K562 (cell line): ENCODE data around the gene CLEC3B. TPM values are rescaled to one million over a fixed set of nuclear protein-coding genes. Genes with fewer than 3 reads are reported as not detected.
A peak's percentile ranks its signal among the peaks of the same experiment; 100 is the strongest.

ENCODE experiments used
- CBX8 ChIP-seq: fragments of 200-600 bp; sonication (generic); IDR thresholded peaks from 2 replicates; pipeline ENCODE4 v1.6.1; 2012; ENCODE audit warnings: borderline replicate concordance, mixed run types, low read depth, mild to moderate bottlenecking, moderate library complexity, mixed read lengths, low read length, control low read depth, inconsistent platforms; ENCODE audit not compliant: poor library complexity, severe bottlenecking; ENCODE audit errors: extremely low read depth
- CHD1 ChIP-seq: fragments of 200-600 bp; sonication (generic); IDR thresholded peaks from one replicate; pipeline ENCODE4 v1.6.1; 2012; ENCODE audit warnings: mild to moderate bottlenecking, moderate library complexity, low read length, inconsistent platforms
- ETV6 ChIP-seq, 3 experiments: fragments of 150-350 bp in 1 of 3; sonication (generic) in 1 of 3; formaldehyde crosslinking in 1 of 3; IDR thresholded peaks; 2 replicates each; pipeline versions ENCODE4 v1.6.1 to v1.8.0; 2014 to 2022; ENCODE audit warnings: borderline replicate concordance in 2 of 3, low read depth in 2 of 3, antibody characterized with exemption in 1 of 3, low read length in 1 of 3, mild to moderate bottlenecking in 1 of 3, missing genetic modification reagents in 1 of 3
- HNRNPK ChIP-seq: fragments of 200-400 bp; formaldehyde crosslinking; IDR thresholded peaks from one replicate; pipeline ENCODE4 v1.6.1; 2018; ENCODE audit warnings: mild to moderate bottlenecking, low read depth, low read length; ENCODE audit not compliant: poor library complexity, severe bottlenecking
- KLF10 ChIP-seq: fragments of 250-450 bp; sonication (Bioruptor Pico); IDR thresholded peaks from 2 replicates; pipeline ENCODE4 v1.6.1; 2021; ENCODE audit warnings: matching md5 sums
- NFE2L1 ChIP-seq: fragments of 450-650 bp; IDR thresholded peaks from 2 replicates; pipeline ENCODE4 v1.6.1; 2016; ENCODE audit warnings: missing genetic modification characterization, low read depth, mild to moderate bottlenecking, missing compliant biosample characterization, moderate library complexity, borderline replicate concordance
- POLR2B ChIP-seq: fragments of 450-650 bp; IDR thresholded peaks from 2 replicates; pipeline ENCODE4 v1.6.1; 2018; ENCODE audit warnings: low read depth; ENCODE audit not compliant: partially characterized antibody
- PTBP1 ChIP-seq: fragments of 200-400 bp; formaldehyde crosslinking; IDR thresholded peaks from 2 replicates; pipeline ENCODE4 v1.6.1; 2017; ENCODE audit warnings: low read depth, low read length
- SREBF2 ChIP-seq: sonication (generic); formaldehyde crosslinking; IDR thresholded peaks from 2 replicates; pipeline ENCODE4 v1.4.0; 2020; ENCODE audit warnings: mild to moderate bottlenecking, missing genetic modification reagents
- ZNF282 ChIP-seq: sonication (generic); formaldehyde crosslinking; IDR thresholded peaks from 2 replicates; pipeline ENCODE4 v1.8.1; 2023; ENCODE audit warnings: missing genetic modification reagents
- ZNF75A ChIP-seq: fragments of 450-650 bp; formaldehyde crosslinking; IDR thresholded peaks from 2 replicates; pipeline ENCODE4 v1.4.0; 2020; ENCODE audit warnings: mild to moderate bottlenecking
- ZNF79 ChIP-seq: fragments of 250-450 bp; sonication (Bioruptor Pico); IDR thresholded peaks from 2 replicates; pipeline ENCODE4 v1.4.0; 2020; ENCODE audit warnings: low read depth, mild to moderate bottlenecking, moderate library complexity
- polyA plus RNA-seq, 8 experiments: library from polyadenylated mRNA; depleted of rRNA in 4 of 8; stranded (reverse) in 5 of 8; unstranded in 3 of 8; fragments of >200 nt; fragmentation: Nextera tagmentation in 2 of 8; fragmentation: Illumina TruSeq in 1 of 8; extraction: Ambion mirVana in 2 of 8; extraction: Trizol in 1 of 8; gene quantifications; 2 replicates each; pipeline versions ENCODE4 v1.2.1 to v1.2.3, GENCODE V29; 2011 to 2014; ENCODE audit warnings: inconsistent platforms in 1 of 8, missing spikeins in 1 of 8
- total RNA-seq, 7 experiments: library from RNA; depleted of rRNA in 6 of 7; stranded (reverse); fragments of >200 nt in 6 of 7; fragmentation: Illumina TruSeq in 2 of 7; extraction: Trizol in 2 of 7; gene quantifications; 2 replicates each; pipeline versions ENCODE4 v1.2.1 to v1.2.3, GENCODE V29; 2011 to 2021; ENCODE audit warnings: low replicate concordance in 1 of 7
- TF ChIP-seq, protein P1 (sequence below), 2 experiments: IDR thresholded peaks; 2 replicates each; pipeline ENCODE4 v1.6.1; 2011; ENCODE audit warnings: borderline replicate concordance in 1 of 2, control low read depth in 1 of 2, low read depth in 1 of 2, low read length in 1 of 2, mild to moderate bottlenecking in 1 of 2, mixed read lengths in 1 of 2, moderate library complexity in 1 of 2; ENCODE audit not compliant: insufficient read depth in 1 of 2, insufficient read length in 1 of 2, poor library complexity in 1 of 2, severe bottlenecking in 1 of 2; ENCODE audit errors: extremely low read depth in 1 of 2
- TF ChIP-seq, protein P2 (sequence below): fragments of 250-450 bp; sonication (Bioruptor Pico); IDR thresholded peaks from 2 replicates; pipeline ENCODE4 v1.4.0; 2020
- TF ChIP-seq, protein P3 (sequence below): sonication (generic); formaldehyde crosslinking; IDR thresholded peaks from 2 replicates; pipeline ENCODE4 v1.9.0; 2022; ENCODE audit warnings: mild to moderate bottlenecking, missing genetic modification reagents
- TF ChIP-seq, protein P4 (sequence below): fragments of 250-450 bp; sonication (Bioruptor Pico); IDR thresholded peaks from 2 replicates; pipeline ENCODE4 v1.5.0; 2021

Gene CLEC3B
- total and polyA plus RNA-seq, 9 of the 15 experiments (the other 6 are each of a cell fraction or from before 2014, with no cell fraction given) = not detected

GRCh38 chr3:45064512-45065372, 38.6 kb downstream of the CLEC3B start (continued):
- TF ChIP-seq NFE2L1 (peak; percentile 99), CHD1 (peak; percentile 55), HNRNPK (no peak), POLR2B (peak; percentile 93), SREBF2 (CRISPR knock-in tag) (no peak), PTBP1 (no peak), ZNF75A (CRISPR knock-in tag) (peak; percentile 99), ETV6 (IDR thresholded peaks at IDR 0.05; ENCODE audit: borderline replicate concordance in 1 of 2, low read depth in 2 of 2, low read length in 1 of 2) (peak; percentile 87 to 90), ETV6 (CRISPR knock-in tag; IDR thresholded peaks at IDR 0.05; ENCODE audit: borderline replicate concordance) (no peak), KLF10 (peak; percentile 99), ZNF282 (CRISPR knock-in tag) (no peak), ZNF79 (CRISPR knock-in tag) (peak; percentile 100), CBX8 (no peak)
- TF ChIP-seq, protein P1, sequence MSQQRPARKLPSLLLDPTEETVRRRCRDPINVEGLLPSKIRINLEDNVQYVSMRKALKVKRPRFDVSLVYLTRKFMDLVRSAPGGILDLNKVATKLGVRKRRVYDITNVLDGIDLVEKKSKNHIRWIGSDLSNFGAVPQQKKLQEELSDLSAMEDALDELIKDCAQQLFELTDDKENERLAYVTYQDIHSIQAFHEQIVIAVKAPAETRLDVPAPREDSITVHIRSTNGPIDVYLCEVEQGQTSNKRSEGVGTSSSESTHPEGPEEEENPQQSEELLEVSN (IDR thresholded peaks at IDR 0.05; ENCODE audit: borderline replicate concordance in 1 of 2, extremely low read depth in 1 of 2, insufficient read depth in 1 of 2, insufficient read length in 1 of 2, low read depth in 1 of 2, low read length in 1 of 2, poor library complexity in 1 of 2, severe bottlenecking in 1 of 2) = no peak
- TF ChIP-seq, protein P2, sequence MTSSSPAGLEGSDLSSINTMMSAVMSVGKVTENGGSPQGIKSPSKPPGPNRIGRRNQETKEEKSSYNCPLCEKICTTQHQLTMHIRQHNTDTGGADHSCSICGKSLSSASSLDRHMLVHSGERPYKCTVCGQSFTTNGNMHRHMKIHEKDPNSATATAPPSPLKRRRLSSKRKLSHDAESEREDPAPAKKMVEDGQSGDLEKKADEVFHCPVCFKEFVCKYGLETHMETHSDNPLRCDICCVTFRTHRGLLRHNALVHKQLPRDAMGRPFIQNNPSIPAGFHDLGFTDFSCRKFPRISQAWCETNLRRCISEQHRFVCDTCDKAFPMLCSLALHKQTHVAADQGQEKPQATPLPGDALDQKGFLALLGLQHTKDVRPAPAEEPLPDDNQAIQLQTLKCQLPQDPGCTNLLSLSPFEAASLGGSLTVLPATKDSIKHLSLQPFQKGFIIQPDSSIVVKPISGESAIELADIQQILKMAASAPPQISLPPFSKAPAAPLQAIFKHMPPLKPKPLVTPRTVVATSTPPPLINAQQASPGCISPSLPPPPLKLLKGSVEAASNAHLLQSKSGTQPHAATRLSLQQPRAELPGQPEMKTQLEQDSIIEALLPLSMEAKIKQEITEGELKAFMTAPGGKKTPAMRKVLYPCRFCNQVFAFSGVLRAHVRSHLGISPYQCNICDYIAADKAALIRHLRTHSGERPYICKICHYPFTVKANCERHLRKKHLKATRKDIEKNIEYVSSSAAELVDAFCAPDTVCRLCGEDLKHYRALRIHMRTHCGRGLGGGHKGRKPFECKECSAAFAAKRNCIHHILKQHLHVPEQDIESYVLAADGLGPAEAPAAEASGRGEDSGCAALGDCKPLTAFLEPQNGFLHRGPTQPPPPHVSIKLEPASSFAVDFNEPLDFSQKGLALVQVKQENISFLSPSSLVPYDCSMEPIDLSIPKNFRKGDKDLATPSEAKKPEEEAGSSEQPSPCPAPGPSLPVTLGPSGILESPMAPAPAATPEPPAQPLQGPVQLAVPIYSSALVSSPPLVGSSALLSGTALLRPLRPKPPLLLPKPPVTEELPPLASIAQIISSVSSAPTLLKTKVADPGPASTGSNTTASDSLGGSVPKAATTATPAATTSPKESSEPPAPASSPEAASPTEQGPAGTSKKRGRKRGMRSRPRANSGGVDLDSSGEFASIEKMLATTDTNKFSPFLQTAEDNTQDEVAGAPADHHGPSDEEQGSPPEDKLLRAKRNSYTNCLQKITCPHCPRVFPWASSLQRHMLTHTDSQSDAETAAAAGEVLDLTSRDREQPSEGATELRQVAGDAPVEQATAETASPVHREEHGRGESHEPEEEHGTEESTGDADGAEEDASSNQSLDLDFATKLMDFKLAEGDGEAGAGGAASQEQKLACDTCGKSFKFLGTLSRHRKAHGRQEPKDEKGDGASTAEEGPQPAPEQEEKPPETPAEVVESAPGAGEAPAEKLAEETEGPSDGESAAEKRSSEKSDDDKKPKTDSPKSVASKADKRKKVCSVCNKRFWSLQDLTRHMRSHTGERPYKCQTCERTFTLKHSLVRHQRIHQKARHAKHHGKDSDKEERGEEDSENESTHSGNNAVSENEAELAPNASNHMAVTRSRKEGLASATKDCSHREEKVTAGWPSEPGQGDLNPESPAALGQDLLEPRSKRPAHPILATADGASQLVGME = peak; percentile 100
- TF ChIP-seq, protein P3, sequence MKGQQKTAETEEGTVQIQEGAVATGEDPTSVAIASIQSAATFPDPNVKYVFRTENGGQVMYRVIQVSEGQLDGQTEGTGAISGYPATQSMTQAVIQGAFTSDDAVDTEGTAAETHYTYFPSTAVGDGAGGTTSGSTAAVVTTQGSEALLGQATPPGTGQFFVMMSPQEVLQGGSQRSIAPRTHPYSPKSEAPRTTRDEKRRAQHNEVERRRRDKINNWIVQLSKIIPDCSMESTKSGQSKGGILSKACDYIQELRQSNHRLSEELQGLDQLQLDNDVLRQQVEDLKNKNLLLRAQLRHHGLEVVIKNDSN (CRISPR knock-in tag) = no peak
- TF ChIP-seq, protein P4, sequence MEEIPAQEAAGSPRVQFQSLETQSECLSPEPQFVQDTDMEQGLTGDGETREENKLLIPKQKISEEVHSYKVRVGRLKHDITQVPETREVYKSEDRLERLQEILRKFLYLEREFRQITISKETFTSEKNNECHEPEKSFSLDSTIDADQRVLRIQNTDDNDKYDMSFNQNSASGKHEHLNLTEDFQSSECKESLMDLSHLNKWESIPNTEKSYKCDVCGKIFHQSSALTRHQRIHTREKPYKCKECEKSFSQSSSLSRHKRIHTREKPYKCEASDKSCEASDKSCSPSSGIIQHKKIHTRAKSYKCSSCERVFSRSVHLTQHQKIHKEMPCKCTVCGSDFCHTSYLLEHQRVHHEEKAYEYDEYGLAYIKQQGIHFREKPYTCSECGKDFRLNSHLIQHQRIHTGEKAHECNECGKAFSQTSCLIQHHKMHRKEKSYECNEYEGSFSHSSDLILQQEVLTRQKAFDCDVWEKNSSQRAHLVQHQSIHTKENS (CRISPR knock-in tag) = peak; percentile 99
